Chondrocyte (in vitro differentiated cells): ENCODE results near the gene SERINC2. TPM values are rescaled to one million over a fixed set of nuclear protein-coding genes. Genes with fewer than 3 reads are reported as not detected.
"Not testable (repeated sequence)": the region's sequence is repeated elsewhere in the genome, so short reads cannot be mapped to it uniquely, and the experiment has no call there.

ENCODE experiments used
- DNase-seq: peaks from one replicate; pipeline ENCODE4 v3.0.0; 2021; ENCODE audit warnings: mixed read lengths, low spot score
- H3K27ac Mint-ChIP-seq: one replicate; pipeline ENCODE4 v1.8.0; 2021; ENCODE audit warnings: mild to moderate bottlenecking, moderate library complexity, mixed read lengths; ENCODE audit not compliant: unreplicated experiment
- H3K27me3 Mint-ChIP-seq: 2 replicates; pipeline ENCODE4 v1.8.0; 2021; ENCODE audit warnings: low read depth, mixed read lengths
- H3K36me3 Mint-ChIP-seq: 2 replicates; pipeline ENCODE4 v1.8.0; 2021; ENCODE audit warnings: low read depth, mixed read lengths
- H3K4me1 Mint-ChIP-seq: 2 replicates; pipeline ENCODE4 v1.8.0; 2021; ENCODE audit warnings: low read depth, mild to moderate bottlenecking, mixed read lengths
- H3K4me3 Mint-ChIP-seq: one replicate; pipeline ENCODE4 v1.8.0; 2021; ENCODE audit warnings: mild to moderate bottlenecking, moderate library complexity, mixed read lengths; ENCODE audit not compliant: unreplicated experiment
- H3K9me3 Mint-ChIP-seq: 2 replicates; pipeline ENCODE4 v1.8.0; 2021; ENCODE audit warnings: low read depth, mixed read lengths
- CTCF ChIP-seq: fragments of 200-600 bp; sonication (generic); IDR thresholded peaks from 2 replicates; pipeline ENCODE4 v1.5.0; 2021; ENCODE audit warnings: antibody characterized with exemption, mild to moderate bottlenecking, moderate library complexity
- total RNA-seq: library from RNA; stranded (reverse); gene quantifications from 3 replicates; pipeline ENCODE4 v1.2.1, GENCODE V29; 2021

Gene SERINC2
- total RNA-seq, 1 donor from 2014 or later, result 19.8 TPM

GRCh38 chr1:31478167-31478566 lies 65.2 kb downstream of the SERINC2 start:
- DNase-seq, result no peak
- no peak for TF ChIP-seq CTCF
- Mint-ChIP-seq H3K36me3 (peaks cover 2% of the 10 kb centered on the region), H3K9me3 (peaks cover 16% of the 10 kb centered on the region), H3K4me3 (no peak overlapping the region), H3K4me1 (peaks cover 18% of the 10 kb centered on the region), H3K27ac (no peak overlapping the region), H3K27me3 (peaks cover 13% of the 10 kb centered on the region)

- Mint-ChIP-seq H3K27me3 (peaks cover 13% of the 10 kb centered on the region), H3K4me3 (no peak overlapping the region), H3K9me3 (peaks cover 16% of the 10 kb centered on the region), H3K27ac (no peak overlapping the region), H3K4me1 (peaks cover 18% of the 10 kb centered on the region), H3K36me3 (peaks cover 2% of the 10 kb centered on the region)
- TF ChIP-seq CTCF, result no peak
- DNase-seq, result no peak
These were observed 66.8 kb downstream of the SERINC2 start for GRCh38 chr1:31479811-31480210.

GRCh38 chr1:31480426-31480825 lies 67.4 kb downstream of the SERINC2 start:
- DNase-seq, H3K4me3 Mint-ChIP-seq, H3K36me3 Mint-ChIP-seq, H3K27ac Mint-ChIP-seq, H3K27me3 Mint-ChIP-seq: not testable (repeated sequence)
- Mint-ChIP-seq H3K4me1 (peaks cover 18% of the 10 kb centered on the region), H3K9me3 (peaks cover 15% of the 10 kb centered on the region)

GRCh38 chr1:31482482-31483011 lies 69.5 kb downstream of the SERINC2 start:
- Mint-ChIP-seq H3K4me3 (no peak overlapping the region), H3K27ac (peak overlapping the region; percentile 77), H3K9me3 (peaks cover 12% of the 10 kb centered on the region), H3K36me3 (peaks cover 2% of the 10 kb centered on the region), H3K27me3 (peaks cover 1% of the 10 kb centered on the region), H3K4me1 (peaks cover 6% of the 10 kb centered on the region)
- no peak for TF ChIP-seq CTCF
- DNase-seq, result no peak

GRCh38 chr1:31483012-31483946 lies 70.3 kb downstream of the SERINC2 start:
- DNase-seq, result no peak
- Mint-ChIP-seq H3K9me3 (peaks cover 12% of the 10 kb centered on the region), H3K36me3 (peaks cover 2% of the 10 kb centered on the region), H3K27ac (peak overlapping the region; percentile 77), H3K4me3 (no peak overlapping the region), H3K4me1 (no peaks in the 10 kb centered on the region), H3K27me3 (peaks cover 4% of the 10 kb centered on the region)
- no peak for TF ChIP-seq CTCF

Other genes with a start within 250 kb of the SERINC2 start
- 2.9 to 3.8 TPM (median 3.5 TPM) in 3 replicates for gene NKAIN1, start 173.3 kb upstream of the SERINC2 start, total RNA-seq
- 32.3 to 39.0 TPM (median 34.3 TPM) in 3 replicates for gene SNRNP40, start 116.4 kb upstream of the SERINC2 start, total RNA-seq
- gene ZCCHC17, start 116.2 kb upstream of the SERINC2 start, total RNA-seq, result 31.1 to 34.6 TPM (median 34.5 TPM) in 3 replicates
- gene FABP3, start 40.1 kb upstream of the SERINC2 start, total RNA-seq, result 51.8 to 83.8 TPM (median 81.4 TPM) in 3 replicates
- gene TINAGL1, start 163.3 kb downstream of the SERINC2 start, total RNA-seq, result 4.7 to 154 TPM (median 147 TPM) in 3 replicates
- gene HCRTR1, start 204.5 kb downstream of the SERINC2 start, total RNA-seq, result 0.21 to 0.45 TPM in 2 of 3 replicates, not detected in the other
- 48.6 to 53.0 TPM (median 52.0 TPM) in 3 replicates for gene PEF1, start 231.7 kb downstream of the SERINC2 start, total RNA-seq